ENCODE measurements around the gene AMBP. TPM values are rescaled to one million over a fixed set of nuclear protein-coding genes. Genes with fewer than 3 reads are reported as not detected.

AMBP gene
- total RNA-seq, 1 experiment from 2014 or later: 0.20 TPM

DNA sequence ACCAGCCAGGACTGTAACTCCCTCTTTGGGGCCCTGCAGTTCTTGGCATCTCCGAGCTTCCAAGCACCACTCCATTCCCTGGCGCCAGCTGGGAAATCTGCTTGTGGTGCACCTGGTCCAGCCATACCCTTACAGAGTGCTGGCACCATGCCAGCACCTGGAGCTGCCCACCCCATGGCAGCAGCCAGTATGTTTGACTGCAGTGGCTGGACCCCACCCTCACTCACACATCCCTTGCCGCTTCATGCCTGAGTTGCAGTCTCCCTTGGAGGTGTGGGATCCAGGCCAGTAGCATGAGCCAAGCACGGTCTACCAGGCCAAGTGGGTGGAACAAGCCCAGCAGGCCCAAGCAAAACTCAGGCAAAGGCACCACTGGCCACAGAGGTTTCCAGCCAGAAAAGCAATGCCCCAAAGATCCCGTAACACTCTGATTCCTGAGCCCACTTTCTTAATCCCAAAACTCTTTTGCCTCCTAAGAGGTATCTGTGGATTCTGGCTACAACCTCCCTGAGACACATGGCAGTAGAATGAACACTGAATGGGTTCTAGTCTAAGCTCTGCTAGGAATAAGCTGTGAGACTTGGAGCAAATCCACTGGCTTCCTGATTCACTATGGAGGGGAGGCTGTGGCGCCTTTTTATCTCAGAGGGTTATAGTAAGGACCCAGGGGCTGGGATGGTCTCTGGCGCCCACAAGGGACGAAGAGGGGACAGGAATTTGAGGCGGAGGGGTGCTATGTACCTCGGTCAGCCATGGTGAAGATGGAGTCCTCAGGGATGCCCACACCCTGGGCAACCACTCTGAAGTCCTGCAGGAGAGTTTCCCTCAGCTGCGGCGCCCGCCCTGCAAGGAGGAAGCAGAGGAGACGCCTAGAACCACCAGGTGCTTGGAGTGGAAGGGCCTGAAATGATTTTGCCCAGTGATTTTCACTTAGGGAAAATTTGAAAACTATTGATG, 5.6 kb downstream of the AMBP start:
- Histone ChIP-seq H2BK5ac (ENCODE audit: insufficient read length, low read length) (no peak overlapping the region), H3K56ac (ENCODE audit: insufficient read length, low read depth, low read length) (no peak overlapping the region), H3K9ac (ENCODE audit: extremely low read depth, insufficient read length, low read length) (no peak overlapping the region), H3K23me2 (ENCODE audit: insufficient read length, low read depth, low read length, poor library complexity, severe bottlenecking) (no peaks in the 10 kb centered on the region), H3K27me3 (ENCODE audit: insufficient read depth, low read length) (no peaks in the 10 kb centered on the region), H3K4me2 (ENCODE audit: insufficient read depth, insufficient read length, low read length) (no peak overlapping the region), H2AK5ac (ENCODE audit: insufficient read length, low read length) (no peak overlapping the region), H4K8ac (replicated peaks; ENCODE audit: insufficient read length, low read depth, low read length) (no peak overlapping the region), H4K91ac (ENCODE audit: insufficient read length, low read depth, low read length) (no peak overlapping the region), H3K79me2 (ENCODE audit: insufficient read depth, low read length) (no peaks in the 10 kb centered on the region), H2BK20ac (ENCODE audit: low read depth, low read length, poor library complexity, severe bottlenecking) (no peak overlapping the region), H3K23ac (ENCODE audit: insufficient read length, low read depth, low read length) (no peak overlapping the region), H2BK12ac (ENCODE audit: insufficient read length, low read depth, low read length) (no peak overlapping the region), H4K5ac (ENCODE audit: insufficient read length, low read depth, low read length) (no peak overlapping the region), H3K18ac (ENCODE audit: insufficient read length, low read depth, low read length) (no peak overlapping the region), H3K79me1 (ENCODE audit: insufficient read depth, low read depth, low read length, poor library complexity, severe bottlenecking) (no peaks in the 10 kb centered on the region), H3K27ac (ENCODE audit: insufficient read length, low read depth, low read length) (no peak overlapping the region), H3K4me1 (ENCODE audit: insufficient read depth, low read length) (no peaks in the 10 kb centered on the region), H3K9me3 (ENCODE audit: control insufficient read depth, low read depth, low read length) (no peaks in the 10 kb centered on the region), H2BK120ac (ENCODE audit: low read depth, low read length, poor library complexity, severe bottlenecking) (no peak overlapping the region), H3K14ac (ENCODE audit: insufficient read depth, low read length) (no peak overlapping the region; the same call in 1 of the 2 replicates), H3K4ac (ENCODE audit: low read depth, low read length) (no peak overlapping the region), H2AFZ (ENCODE audit: low read length) (no peak overlapping the region), H4K20me1 (ENCODE audit: control insufficient read depth, insufficient read depth, insufficient read length) (no peaks in the 10 kb centered on the region), H3T11ph (ENCODE audit: low read length) (no peak overlapping the region), H2BK15ac (ENCODE audit: low read depth, low read length) (no peak overlapping the region)
- H3K4me1 Mint-ChIP-seq: peaks cover 3 to 7% of the 10 kb centered on the region in 2 experiments; a peak in 3 of 4 replicates
- DNase-seq: no peak
- no peak overlapping the region for H3K4me3 Mint-ChIP-seq
- H3K27ac Mint-ChIP-seq: no peak overlapping the region
- H3K36me3 Mint-ChIP-seq (ENCODE audit: insufficient read depth in 1 of 3, low read depth in 3 of 3): no peaks in the 10 kb centered on the region
- TF ChIP-seq, protein P1, sequence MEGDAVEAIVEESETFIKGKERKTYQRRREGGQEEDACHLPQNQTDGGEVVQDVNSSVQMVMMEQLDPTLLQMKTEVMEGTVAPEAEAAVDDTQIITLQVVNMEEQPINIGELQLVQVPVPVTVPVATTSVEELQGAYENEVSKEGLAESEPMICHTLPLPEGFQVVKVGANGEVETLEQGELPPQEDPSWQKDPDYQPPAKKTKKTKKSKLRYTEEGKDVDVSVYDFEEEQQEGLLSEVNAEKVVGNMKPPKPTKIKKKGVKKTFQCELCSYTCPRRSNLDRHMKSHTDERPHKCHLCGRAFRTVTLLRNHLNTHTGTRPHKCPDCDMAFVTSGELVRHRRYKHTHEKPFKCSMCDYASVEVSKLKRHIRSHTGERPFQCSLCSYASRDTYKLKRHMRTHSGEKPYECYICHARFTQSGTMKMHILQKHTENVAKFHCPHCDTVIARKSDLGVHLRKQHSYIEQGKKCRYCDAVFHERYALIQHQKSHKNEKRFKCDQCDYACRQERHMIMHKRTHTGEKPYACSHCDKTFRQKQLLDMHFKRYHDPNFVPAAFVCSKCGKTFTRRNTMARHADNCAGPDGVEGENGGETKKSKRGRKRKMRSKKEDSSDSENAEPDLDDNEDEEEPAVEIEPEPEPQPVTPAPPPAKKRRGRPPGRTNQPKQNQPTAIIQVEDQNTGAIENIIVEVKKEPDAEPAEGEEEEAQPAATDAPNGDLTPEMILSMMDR (conservative IDR thresholded peaks at IDR 0.05): peak; percentile 40; the same call in 1 of the 3 replicates
- WGBS (ENCODE audit: extremely low coverage, insufficient read length, low lambda C conversion rate): no CpG with 5 or more reads among the region's 14 CpGs
- H3K9me3 Mint-ChIP-seq: no peaks in the 10 kb centered on the region
- peaks cover 35% of the 10 kb centered on the region for H3K27me3 Mint-ChIP-seq (ENCODE audit: low read depth)
